Medulla oblongata (tissue), 1 donor: ENCODE measurements around the gene COMMD4.
"Not testable (repeated sequence)": the region's sequence is repeated elsewhere in the genome, so short reads cannot be mapped to it uniquely, and the experiment has no call there.

Source experiments
- DNase-seq: peaks from one replicate; pipeline ENCODE4 v3.0.0-alpha.2; 2015; ENCODE audit errors: extremely low spot score

The COMMD4 gene

GRCh38 chr15:75332093-75332492 is 3.8 kb upstream of the COMMD4 start:
- DNase-seq: not testable (repeated sequence)

GRCh38 chr15:75333654-75334419 is 2.0 kb upstream of the COMMD4 start:
- DNase-seq: not testable (repeated sequence)

DNA sequence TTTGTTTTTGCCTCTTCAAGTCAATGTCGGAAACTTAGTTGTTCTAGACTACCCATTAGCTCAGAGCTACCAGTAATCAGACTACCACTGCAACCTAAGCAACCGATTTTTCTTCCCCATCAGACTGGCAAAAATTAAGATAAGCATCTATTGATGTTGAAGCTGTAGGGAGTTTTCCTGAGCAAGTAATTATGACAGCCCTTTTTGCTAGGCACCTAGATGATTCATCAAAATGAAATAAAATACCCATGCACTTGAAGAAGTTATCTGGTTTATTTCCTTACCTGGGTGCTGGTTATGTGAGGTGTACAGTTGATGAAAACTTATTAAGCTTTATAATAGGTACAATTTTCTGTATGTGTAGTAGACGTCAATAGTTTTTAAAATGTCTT is 554 bp upstream of the COMMD4 start:
- DNase-seq: peak; percentile 4

GRCh38 chr15:75338661-75339240 is 2.9 kb downstream of the COMMD4 start:
- no peak for DNase-seq

DNA sequence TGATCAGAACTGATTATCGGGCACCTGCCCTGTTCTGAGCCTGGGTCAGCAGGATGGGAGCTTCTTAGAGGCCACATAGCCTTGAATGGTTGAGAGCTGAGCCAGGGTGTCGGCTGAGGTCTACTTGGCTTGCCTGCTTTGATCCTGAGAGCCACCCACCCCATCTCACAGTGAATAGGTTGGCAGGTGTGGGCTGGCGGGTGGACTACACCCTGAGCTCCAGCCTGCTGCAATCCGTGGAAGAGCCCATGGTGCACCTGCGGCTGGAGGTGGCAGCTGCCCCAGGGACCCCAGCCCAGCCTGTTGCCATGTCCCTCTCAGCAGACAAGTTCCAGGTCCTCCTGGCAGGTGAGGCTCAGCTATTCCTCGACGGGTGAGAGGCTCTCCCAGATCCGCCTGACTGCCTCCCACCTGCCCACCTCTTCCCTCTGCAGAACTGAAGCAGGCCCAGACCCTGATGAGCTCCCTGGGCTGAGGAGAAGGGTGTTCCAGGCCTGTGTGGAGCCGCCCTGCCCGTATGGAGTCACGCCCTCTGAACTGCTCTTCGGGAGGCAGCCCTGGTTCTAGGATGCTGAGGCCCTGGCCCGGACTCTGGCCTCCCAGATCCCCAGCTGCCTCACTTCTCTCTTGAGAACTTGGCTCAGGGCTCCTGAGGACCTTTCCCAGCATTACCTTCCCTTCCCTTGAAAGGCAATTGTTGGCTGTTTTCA is 3.8 kb downstream of the COMMD4 start:
- no peak for DNase-seq

DNA sequence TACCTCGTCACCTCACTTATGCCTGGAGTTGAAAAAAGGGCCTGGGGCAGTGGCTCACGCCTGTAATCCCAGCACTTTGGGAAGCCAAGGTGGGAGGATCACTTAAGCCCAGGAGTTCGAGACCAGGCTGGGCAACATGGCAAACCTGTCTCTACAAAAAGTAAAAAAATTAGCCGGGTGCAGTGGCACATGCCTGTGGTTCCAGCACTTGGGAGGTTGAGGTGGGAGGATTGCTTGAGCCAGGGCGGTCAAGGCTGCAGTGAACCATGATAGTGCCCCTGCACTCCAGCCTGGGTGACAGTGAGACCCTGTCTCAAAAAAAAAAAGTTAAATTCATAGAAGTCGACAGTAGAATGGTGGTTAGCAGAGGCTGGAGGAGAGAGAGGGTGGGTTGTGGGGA is 6.4 kb downstream of the COMMD4 start:
- no peak for DNase-seq

- DNase-seq: peak; percentile 28
These were observed 8.1 kb downstream of the COMMD4 start for GRCh38 chr15:75343953-75344352.

- peak; percentile 7 for DNase-seq
These were observed 10.9 kb downstream of the COMMD4 start, which contains the start of gene NEIL1 for GRCh38 chr15:75346796-75347221. Gene NEIL1, plus strand, starts transcription at chr15:75347039. Its CDS starts 1,867 bp downstream, at chr15:75348906.

- peak; percentile 49 for DNase-seq
These were observed 11.6 kb downstream of the COMMD4 start for GRCh38 chr15:75347222-75348033.

GRCh38 chr15:75348034-75348561 is 12.2 kb downstream of the COMMD4 start:
- no peak for DNase-seq

- DNase-seq: no peak
These were observed 12.9 kb downstream of the COMMD4 start for GRCh38 chr15:75348562-75349350.

GRCh38 chr15:75349351-75349669 is 13.4 kb downstream of the COMMD4 start:
- DNase-seq: not testable (repeated sequence)

- no peak for DNase-seq
These were observed 14.2 kb downstream of the COMMD4 start for GRCh38 chr15:75349851-75350588.

GRCh38 chr15:75350601-75351361 is 14.9 kb downstream of the COMMD4 start:
- no peak for DNase-seq

GRCh38 chr15:75352186-75353080 is 16.6 kb downstream of the COMMD4 start:
- DNase-seq: no peak

- no peak for DNase-seq
These were observed 17.7 kb downstream of the COMMD4 start for GRCh38 chr15:75353604-75354003.

DNA sequence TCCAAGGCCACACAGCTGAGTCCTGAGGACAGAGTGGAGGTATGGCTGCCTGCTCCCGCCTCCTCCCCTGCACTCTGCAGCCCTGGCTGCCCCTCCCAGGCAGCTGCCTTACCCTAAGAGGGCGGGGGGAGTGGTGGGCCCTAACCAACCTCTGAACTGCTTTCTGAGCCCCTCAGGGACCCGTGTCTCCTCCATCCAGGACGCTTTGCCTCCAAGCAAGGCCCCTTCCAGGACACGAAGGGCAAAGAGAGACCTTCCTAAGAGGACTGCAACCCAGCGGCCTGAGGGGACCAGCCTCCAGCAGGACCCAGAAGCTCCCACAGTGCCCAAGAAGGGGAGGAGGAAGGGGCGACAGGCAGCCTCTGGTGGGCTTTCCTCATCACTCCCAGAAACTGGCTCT is 18.6 kb downstream of the COMMD4 start:
- no peak for DNase-seq

GRCh38 chr15:75355369-75355768 is 19.5 kb downstream of the COMMD4 start:
- DNase-seq: no peak
